GM12872 (cell line): ENCODE results near the gene IL17RE.

ENCODE experiments used
- TF ChIP-seq, protein P1 (sequence below): IDR thresholded peaks from 3 replicates; pipeline ENCODE4 v1.5.1; 2011; ENCODE audit warnings: low read depth, mild to moderate bottlenecking, low read length, moderate library complexity; ENCODE audit not compliant: insufficient read depth

The IL17RE gene

DNA sequence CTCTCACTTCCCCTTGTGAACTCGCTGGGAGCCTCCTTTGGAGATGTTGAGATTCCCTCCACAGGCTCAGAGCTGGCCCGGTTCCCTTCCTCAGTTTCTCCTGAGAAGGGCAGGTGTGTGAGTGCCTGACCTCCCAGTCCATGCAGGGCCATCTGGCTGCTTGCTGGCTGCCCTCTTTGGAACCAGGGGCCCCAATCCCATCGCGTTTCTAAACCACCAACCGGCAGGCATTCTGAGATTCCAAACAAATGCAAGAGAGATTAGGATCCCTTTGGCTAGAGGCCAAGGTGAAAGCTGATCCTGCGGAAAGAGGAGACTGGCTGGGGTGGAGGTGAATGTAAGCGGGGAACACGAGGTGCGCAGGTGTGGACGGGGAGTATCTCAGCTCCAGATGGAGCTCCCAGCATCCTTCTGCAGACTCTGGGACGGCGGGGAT, 52.4 kb downstream of the IL17RE start:
- TF ChIP-seq, protein P1, sequence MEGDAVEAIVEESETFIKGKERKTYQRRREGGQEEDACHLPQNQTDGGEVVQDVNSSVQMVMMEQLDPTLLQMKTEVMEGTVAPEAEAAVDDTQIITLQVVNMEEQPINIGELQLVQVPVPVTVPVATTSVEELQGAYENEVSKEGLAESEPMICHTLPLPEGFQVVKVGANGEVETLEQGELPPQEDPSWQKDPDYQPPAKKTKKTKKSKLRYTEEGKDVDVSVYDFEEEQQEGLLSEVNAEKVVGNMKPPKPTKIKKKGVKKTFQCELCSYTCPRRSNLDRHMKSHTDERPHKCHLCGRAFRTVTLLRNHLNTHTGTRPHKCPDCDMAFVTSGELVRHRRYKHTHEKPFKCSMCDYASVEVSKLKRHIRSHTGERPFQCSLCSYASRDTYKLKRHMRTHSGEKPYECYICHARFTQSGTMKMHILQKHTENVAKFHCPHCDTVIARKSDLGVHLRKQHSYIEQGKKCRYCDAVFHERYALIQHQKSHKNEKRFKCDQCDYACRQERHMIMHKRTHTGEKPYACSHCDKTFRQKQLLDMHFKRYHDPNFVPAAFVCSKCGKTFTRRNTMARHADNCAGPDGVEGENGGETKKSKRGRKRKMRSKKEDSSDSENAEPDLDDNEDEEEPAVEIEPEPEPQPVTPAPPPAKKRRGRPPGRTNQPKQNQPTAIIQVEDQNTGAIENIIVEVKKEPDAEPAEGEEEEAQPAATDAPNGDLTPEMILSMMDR, result no peak

DNA sequence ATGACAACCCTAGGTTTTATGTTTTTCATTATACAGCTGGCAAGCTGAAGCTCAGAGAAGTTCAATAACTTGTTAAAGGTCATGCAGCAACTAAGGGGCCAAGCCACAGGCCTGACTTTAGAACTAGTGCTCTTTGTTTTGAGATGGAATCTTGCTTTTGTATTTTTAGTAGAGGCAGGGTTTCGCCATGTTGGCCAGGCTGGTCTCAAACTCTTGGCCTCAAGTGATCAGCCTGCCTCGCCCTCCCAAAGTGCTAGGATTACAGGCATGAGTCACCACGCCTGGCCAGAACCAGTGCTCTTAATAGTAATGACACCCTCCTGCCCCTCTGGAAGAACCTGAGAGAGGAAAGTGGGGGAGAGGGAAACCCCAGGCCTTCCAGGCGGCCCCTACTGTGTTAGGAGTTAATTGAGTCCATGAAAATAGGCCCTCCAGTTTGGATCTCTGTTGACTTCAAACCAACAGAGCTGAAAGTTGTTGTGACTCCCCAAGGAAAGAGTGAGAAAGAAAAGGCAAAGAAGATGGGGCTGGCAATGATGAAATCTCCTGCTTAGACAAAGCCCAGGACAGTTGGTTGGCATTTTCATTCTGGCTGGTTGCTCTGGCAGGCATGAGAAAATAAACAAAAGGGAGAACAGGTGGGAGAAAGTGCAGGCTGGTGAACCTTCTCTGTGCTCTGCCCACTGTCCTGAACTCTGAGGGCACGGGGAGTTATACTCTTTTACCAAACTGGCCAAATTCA, 53.1 kb downstream of the IL17RE start:
- TF ChIP-seq, protein P1, result no peak

DNA sequence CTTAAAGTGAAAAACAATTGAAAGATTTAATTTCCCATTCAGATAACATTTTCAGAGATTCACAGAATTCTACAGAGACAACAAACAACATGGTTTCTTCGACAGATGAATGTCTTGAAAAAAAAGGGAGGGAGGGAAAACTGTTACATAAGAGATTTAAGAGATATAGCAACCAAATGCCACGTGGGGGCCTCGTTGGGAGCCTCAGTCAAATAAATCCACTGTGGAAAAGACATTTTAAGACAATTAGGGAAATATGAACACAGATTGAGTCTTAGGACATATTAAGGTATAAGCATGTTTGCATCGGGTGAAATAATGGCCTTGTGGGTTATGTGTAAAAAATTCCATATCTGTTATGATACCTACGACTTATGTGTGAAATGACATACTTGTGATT, 54.6 kb downstream of the IL17RE start:
- TF ChIP-seq, protein P1, result no peak

DNA sequence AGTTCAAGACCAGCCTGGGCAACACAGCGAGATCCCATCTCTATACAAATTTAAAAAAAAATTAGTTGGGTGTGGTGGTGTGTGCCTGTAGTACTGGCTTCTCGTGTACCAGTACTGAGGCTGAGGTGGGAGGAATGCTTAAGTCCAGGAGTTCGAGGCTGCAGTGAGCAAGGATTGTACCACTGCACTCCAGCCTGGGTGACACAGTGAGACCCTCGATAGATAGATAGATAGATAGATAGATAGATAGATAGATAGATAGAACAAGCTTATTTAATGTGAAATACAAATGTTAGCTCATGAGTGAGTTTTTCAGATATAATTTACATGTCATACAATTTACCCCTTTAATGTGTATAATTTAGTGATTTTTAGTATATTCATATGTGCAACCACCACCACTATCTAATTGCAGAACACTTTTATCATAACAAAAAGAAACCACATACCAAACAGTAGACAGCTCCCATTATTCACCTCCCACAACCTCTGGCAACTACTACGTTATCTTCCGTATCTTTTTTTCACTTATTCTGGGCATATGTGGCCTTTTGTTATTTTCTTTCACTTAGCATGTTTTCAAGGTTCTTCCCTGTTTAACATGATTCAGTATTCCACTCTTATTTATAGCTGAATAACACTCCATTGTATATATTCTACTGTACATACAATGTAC, 62.7 kb downstream of the IL17RE start:
- TF ChIP-seq, protein P1, result no peak
